ENCODE measurements around the gene USH2A.

The USH2A gene

GRCh38 chr1:216144661-216145450 lies 278.4 kb downstream of the USH2A start:
- TF ChIP-seq, protein P1, sequence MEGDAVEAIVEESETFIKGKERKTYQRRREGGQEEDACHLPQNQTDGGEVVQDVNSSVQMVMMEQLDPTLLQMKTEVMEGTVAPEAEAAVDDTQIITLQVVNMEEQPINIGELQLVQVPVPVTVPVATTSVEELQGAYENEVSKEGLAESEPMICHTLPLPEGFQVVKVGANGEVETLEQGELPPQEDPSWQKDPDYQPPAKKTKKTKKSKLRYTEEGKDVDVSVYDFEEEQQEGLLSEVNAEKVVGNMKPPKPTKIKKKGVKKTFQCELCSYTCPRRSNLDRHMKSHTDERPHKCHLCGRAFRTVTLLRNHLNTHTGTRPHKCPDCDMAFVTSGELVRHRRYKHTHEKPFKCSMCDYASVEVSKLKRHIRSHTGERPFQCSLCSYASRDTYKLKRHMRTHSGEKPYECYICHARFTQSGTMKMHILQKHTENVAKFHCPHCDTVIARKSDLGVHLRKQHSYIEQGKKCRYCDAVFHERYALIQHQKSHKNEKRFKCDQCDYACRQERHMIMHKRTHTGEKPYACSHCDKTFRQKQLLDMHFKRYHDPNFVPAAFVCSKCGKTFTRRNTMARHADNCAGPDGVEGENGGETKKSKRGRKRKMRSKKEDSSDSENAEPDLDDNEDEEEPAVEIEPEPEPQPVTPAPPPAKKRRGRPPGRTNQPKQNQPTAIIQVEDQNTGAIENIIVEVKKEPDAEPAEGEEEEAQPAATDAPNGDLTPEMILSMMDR (IDR thresholded peaks at IDR 0.05; ENCODE audit: low read depth, low read length, missing control alignments), result no peak
- no peak for DNase-seq (ENCODE audit: extremely low read depth, low read depth)
- no peak overlapping the region for H3K4me3 ChIP-seq (replicated peaks; ENCODE audit: low read depth, low read length)

- no peak for DNase-seq (ENCODE audit: extremely low read depth, low read depth)
- H3K4me3 ChIP-seq (replicated peaks; ENCODE audit: low read depth, low read length), result no peak overlapping the region
- TF ChIP-seq, protein P1 (IDR thresholded peaks at IDR 0.05; ENCODE audit: low read depth, low read length, missing control alignments), result no peak
These were observed 280.3 kb downstream of the USH2A start for GRCh38 chr1:216142921-216143320.

- no peak for DNase-seq (ENCODE audit: extremely low read depth, low read depth)
- TF ChIP-seq, protein P1 (IDR thresholded peaks at IDR 0.05; ENCODE audit: low read depth, low read length, missing control alignments), result no peak
- H3K4me3 ChIP-seq (replicated peaks; ENCODE audit: low read depth, low read length), result no peak overlapping the region
These were observed 282.3 kb downstream of the USH2A start for GRCh38 chr1:216140730-216141524.

- TF ChIP-seq, protein P1 (IDR thresholded peaks at IDR 0.05; ENCODE audit: low read depth, low read length, missing control alignments), result no peak
- DNase-seq (ENCODE audit: extremely low read depth, low read depth), result no peak
- H3K4me3 ChIP-seq (replicated peaks; ENCODE audit: low read depth, low read length), result no peak overlapping the region
These were observed 299.0 kb downstream of the USH2A start for GRCh38 chr1:216124192-216124781.

DNA sequence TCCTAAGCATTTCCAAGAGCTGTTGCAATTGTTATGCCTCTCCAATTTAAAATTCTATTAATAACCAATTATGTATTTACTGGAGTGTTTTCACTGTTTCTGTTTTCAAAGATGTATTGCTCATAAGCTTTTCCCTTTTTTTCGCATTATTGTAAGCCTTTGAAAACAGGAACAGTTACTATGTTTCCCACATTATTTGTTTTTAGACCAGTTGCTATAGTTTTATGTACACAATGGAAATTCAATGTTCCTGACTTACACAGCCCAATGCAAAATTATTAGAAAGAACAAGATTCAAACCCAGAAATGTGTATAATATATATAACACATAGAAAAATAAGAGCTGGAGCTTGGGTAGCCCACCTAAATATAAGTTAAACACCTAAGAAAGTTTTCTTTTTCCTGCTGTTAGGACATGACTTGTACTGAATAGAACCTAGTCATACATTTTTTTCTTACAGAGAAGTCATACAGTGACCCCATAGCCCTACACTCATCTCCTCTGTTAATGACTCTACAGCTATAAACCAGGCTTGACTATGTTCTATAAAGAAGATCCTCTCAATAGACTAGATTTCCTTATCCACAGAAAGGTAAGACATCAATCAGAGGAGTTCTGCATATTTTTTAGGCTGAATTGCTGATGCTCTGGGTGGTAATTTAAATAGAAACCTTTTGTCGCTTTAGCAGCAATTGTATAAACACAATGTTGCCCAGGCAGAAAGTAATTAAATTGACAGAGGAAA lies 299.6 kb downstream of the USH2A start:
- no peak overlapping the region for H3K4me3 ChIP-seq (replicated peaks; ENCODE audit: low read depth, low read length)
- TF ChIP-seq, protein P1 (IDR thresholded peaks at IDR 0.05; ENCODE audit: low read depth, low read length, missing control alignments), result no peak
- DNase-seq (ENCODE audit: extremely low read depth, low read depth), result no peak

- no peak overlapping the region for H3K4me3 ChIP-seq (replicated peaks; ENCODE audit: low read depth, low read length)
- DNase-seq (ENCODE audit: extremely low read depth, low read depth), result peak; percentile 20
- TF ChIP-seq, protein P1 (IDR thresholded peaks at IDR 0.05; ENCODE audit: low read depth, low read length, missing control alignments), result peak; percentile 50
These were observed 303.6 kb downstream of the USH2A start for GRCh38 chr1:216119600-216119999.
